Activated CD8-positive, alpha-beta T cell treated with anti-CD3 and anti-CD28 coated beads for 36 hours (primary cell): Measurements from ENCODE around the gene ADCY7. TPM values are rescaled to one million over a fixed set of nuclear protein-coding genes. Genes with fewer than 3 reads are reported as not detected.

Source experiments
- ATAC-seq: fragments of 200-7000 bp; cut with Tn5 transposase; one replicate; pipeline ENCODE4 v1.10.0; 2021; ENCODE audit warnings: mild to moderate bottlenecking, moderate library complexity
- CTCF ChIA-PET: fragments of 350-600 bp; sonication (Branson Sonifier 250); formaldehyde crosslinking; loops from one replicate; lab custom pipeline; 2021; ENCODE audit warnings: antibody characterized with exemption; lab: Charles Lee
- POLR2A ChIA-PET: fragments of 350-600 bp; sonication (Branson Sonifier 250); formaldehyde crosslinking; loops from one replicate; lab custom pipeline; 2021; ENCODE audit warnings: antibody characterized with exemption; lab: Charles Lee
- DNase-seq: peaks from one replicate; pipeline ENCODE4 v3.0.0-alpha.2; 2020
- H3K27ac Mint-ChIP-seq: one replicate; pipeline ENCODE4 v1.8.0; 2021; ENCODE audit warnings: mild to moderate bottlenecking, mixed read lengths
- H3K27me3 Mint-ChIP-seq: one replicate; pipeline ENCODE4 v1.8.0; 2021; ENCODE audit warnings: mixed read lengths
- H3K36me3 Mint-ChIP-seq: one replicate; pipeline ENCODE4 v1.8.0; 2021; ENCODE audit warnings: low read depth, mixed read lengths
- H3K4me1 Mint-ChIP-seq: one replicate; pipeline ENCODE4 v1.8.0; 2021; ENCODE audit warnings: low read depth, mixed read lengths
- H3K4me3 Mint-ChIP-seq: one replicate; pipeline ENCODE4 v1.8.0; 2021; ENCODE audit warnings: mild to moderate bottlenecking, moderate library complexity, mixed read lengths
- H3K9me3 Mint-ChIP-seq: one replicate; pipeline ENCODE4 v1.8.0; 2021; ENCODE audit warnings: mixed read lengths
- intact Hi-C: fragments of 100-400 bp; cut with micrococcal nuclease; formaldehyde crosslinking; loops from one replicate; pipeline ENCODE4 v1.10.0; 2022
- total RNA-seq, 2 experiments: library from RNA; stranded (reverse); gene quantifications; one replicate each; pipeline ENCODE4 v1.2.3, GENCODE V29; 2021
- TF ChIP-seq, protein P1 (sequence below): fragments of 200-600 bp; IDR thresholded peaks from one replicate; pipeline ENCODE4 v1.8.0; 2022; ENCODE audit warnings: antibody characterized with exemption, mild to moderate bottlenecking

Gene ADCY7
- total RNA-seq, 2 experiments from 2014 or later, result 89.9 to 92.1 TPM

DNA sequence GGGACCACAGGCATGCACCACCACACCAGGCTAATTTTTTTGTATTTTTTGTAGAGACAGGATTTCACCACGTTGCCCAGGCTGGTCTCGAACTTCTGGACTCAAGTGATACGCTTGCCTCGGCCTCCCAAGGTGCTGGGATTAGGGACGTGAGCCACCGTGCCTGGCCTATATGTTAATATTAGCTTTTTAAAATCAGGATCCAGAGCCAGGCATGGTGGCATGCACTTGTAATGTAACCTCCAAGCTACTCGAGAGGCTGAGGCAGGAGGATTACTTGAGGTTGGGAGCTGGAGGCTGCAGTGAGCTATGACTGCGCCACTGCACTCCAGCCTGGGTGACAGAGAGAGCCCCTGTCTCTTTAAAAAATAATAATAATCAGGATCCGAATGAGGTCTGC is 8.5 kb upstream of the ADCY7 start:
- intact Hi-C loops, result no loop called here
- ChIA-PET POLR2A (interaction anchor here (1.1 to 1.4 kb wide), 4 partner anchors 9 to 13 kb away, joined by 3 read pairs; no protein-coding TSS in a partner anchor), CTCF (interaction anchor here (0.9 to 1.9 kb wide), 3 partner anchors 46 to 98 kb away, joined by 4 to 6 read pairs (median 6); no protein-coding TSS in a partner anchor)
- TF ChIP-seq, protein P1, sequence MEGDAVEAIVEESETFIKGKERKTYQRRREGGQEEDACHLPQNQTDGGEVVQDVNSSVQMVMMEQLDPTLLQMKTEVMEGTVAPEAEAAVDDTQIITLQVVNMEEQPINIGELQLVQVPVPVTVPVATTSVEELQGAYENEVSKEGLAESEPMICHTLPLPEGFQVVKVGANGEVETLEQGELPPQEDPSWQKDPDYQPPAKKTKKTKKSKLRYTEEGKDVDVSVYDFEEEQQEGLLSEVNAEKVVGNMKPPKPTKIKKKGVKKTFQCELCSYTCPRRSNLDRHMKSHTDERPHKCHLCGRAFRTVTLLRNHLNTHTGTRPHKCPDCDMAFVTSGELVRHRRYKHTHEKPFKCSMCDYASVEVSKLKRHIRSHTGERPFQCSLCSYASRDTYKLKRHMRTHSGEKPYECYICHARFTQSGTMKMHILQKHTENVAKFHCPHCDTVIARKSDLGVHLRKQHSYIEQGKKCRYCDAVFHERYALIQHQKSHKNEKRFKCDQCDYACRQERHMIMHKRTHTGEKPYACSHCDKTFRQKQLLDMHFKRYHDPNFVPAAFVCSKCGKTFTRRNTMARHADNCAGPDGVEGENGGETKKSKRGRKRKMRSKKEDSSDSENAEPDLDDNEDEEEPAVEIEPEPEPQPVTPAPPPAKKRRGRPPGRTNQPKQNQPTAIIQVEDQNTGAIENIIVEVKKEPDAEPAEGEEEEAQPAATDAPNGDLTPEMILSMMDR, result no peak
- Mint-ChIP-seq H3K4me3 (no peak overlapping the region), H3K27me3 (no peaks in the 10 kb centered on the region), H3K9me3 (no peaks in the 10 kb centered on the region), H3K36me3 (no peaks in the 10 kb centered on the region), H3K4me1 (peaks cover 20% of the 10 kb centered on the region), H3K27ac (no peak overlapping the region)
- ATAC-seq, result no peak
- DNase-seq, result no peak

DNA sequence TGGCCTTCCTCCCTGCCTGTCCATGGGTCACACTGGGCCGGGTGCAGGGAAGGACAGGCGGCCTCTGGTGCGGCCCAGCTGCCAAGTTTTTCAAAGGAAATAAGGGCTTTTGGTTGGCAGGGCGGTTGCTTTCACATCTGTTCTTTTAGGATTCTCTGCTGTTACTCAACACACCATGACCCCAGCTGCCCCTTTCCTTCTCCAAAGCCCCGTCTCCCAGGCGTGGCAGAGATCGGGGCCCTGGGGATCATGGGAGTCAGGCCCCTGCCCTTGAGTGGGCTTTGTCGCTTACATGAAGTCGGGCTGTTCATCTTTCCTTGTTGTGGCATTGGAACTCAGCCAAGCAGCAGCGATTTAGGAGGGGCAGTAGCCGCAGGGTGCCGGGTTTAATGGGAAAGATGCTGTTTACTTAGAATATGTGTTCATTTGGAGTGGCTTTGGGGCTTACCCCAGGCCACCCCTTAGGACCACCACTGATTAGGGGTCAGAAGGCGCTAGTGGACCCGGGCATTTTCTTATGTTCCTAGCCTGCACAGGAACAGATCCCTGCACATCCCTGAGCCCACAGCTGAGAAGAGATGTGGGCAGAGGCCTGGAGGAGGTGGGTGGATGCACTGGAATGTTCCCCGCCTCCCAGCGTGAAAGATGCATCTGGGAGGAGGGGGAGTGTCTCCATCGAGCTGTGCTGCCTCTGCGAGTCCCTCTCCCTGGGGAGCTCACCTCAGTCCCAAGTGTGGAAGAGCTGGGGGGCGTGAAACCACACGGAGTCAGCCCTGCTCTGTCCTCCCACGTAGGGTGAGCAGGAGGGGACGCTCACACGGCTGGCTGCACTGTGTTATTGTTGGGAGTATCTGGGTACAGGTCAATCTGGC is 6.8 kb upstream of the ADCY7 start:
- no peaks in the 10 kb centered on the region for H3K36me3 Mint-ChIP-seq
- ChIA-PET CTCF (interaction anchor here (0.8 to 1.9 kb wide), 7 partner anchors 15 to 406 kb away, joined by 3 to 6 read pairs (median 3); partner anchors contain the start of gene CNEP1R1), POLR2A (interaction anchor here (1.1 to 16.4 kb wide), 3 partner anchors 8 to 22 kb away, joined by 3 to 215 read pairs (median 3); no protein-coding TSS in a partner anchor)
- H3K27ac Mint-ChIP-seq, result no peak overlapping the region
- intact Hi-C loops, result no loop called here
- DNase-seq (no peak), ATAC-seq (no peak)
- H3K9me3 Mint-ChIP-seq, result peaks cover 1% of the 10 kb centered on the region
- H3K4me1 Mint-ChIP-seq, result peaks cover 36% of the 10 kb centered on the region
- TF ChIP-seq, protein P1, result no peak
- no peaks in the 10 kb centered on the region for H3K27me3 Mint-ChIP-seq
- no peak overlapping the region for H3K4me3 Mint-ChIP-seq

DNA sequence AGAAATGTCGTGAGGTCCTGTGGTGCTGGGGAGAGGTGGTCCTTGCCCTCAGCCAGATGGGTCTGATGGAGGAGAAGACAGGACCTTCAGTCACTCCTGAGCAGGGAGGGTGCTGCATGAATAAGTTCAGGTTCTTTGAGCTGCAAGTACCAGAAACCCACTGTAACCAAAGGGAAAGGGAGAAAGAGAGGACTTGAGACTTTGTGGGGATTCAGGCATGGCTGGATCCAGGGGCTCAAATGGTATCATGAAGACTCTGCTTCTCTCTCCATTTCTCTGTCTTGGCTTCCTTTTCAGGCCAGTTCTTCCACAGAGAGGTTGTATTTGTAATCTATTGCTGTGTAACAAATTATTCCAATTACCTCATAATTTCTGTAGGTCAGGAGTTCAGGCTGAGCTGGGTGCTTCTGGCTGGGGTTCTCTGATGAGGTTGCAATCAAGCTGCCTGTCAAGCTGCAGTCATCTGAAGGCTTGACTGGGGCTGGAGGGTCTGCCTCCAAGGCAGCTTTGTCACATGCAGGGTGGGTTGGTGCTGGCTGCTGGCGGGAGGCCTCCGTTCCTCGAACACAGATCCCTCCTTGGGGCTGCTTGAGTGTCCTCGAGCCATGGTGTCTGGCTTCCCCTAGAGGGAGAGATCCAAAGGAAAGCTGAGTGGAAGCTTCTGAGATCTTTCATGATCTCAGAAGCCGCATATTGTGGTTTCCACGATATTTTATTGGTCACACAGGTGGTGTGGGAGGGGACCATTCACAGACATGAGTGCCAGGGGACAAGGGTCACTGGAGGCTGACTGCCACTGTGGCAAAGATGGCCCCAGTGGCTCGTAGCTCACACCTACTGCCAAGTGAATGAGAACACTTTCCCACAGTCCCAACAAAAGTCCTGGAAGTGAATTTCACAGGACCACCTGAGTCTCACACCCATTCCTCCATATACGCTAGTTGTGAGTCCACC is 5.9 kb upstream of the ADCY7 start:
- Mint-ChIP-seq H3K36me3 (no peaks in the 10 kb centered on the region), H3K27me3 (no peaks in the 10 kb centered on the region), H3K4me3 (no peak overlapping the region), H3K9me3 (peaks cover 2% of the 10 kb centered on the region), H3K27ac (no peak overlapping the region), H3K4me1 (peaks cover 44% of the 10 kb centered on the region)
- intact Hi-C loops, result no loop called here
- TF ChIP-seq, protein P1, result no peak
- ATAC-seq (no peak), DNase-seq (no peak)
- ChIA-PET POLR2A (interaction anchor here (0.6 to 16.4 kb wide), 3 partner anchors 15 to 76 kb away, joined by 3 to 215 read pairs (median 3); no protein-coding TSS in a partner anchor), CTCF (interaction anchor here (0.8 to 1.8 kb wide), 8 partner anchors 14 to 405 kb away, joined by 3 to 5 read pairs (median 3); partner anchors contain the start of gene CNEP1R1)

DNA sequence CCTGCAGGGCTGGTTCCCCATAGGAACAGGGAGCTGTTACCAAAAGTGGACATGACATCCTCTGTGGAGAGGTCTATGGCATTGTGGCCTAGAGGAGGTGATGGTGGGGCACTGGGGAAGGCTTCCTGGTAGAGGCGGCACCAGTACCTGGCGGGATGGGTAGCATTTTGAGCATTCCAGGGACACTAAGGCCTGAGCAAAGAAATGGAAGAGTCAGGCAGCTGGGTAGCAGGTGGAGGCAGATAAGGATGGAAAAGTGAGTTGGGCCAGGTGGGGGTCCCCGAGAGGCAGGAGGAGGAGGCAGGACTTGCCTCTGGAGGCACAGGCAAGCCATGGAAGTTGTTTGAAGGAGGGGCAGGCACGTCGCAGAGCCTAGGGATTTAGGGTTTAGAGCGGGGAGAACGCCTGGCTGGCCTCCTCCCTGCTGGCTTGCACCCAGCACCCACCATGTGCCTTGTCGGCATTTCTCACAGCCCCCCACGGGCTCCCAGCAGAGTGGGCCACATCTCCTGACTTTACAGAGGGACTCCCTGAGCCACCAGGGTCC is 5.1 kb upstream of the ADCY7 start:
- H3K36me3 Mint-ChIP-seq, result no peaks in the 10 kb centered on the region
- no peak for DNase-seq
- H3K4me3 Mint-ChIP-seq, result no peak overlapping the region
- CTCF ChIA-PET, result interaction anchor here (1.0 to 1.8 kb wide), 5 partner anchors 8 to 66 kb away, joined by 3 to 5 read pairs (median 3); no protein-coding TSS in a partner anchor
- no peak overlapping the region for H3K27ac Mint-ChIP-seq
- TF ChIP-seq, protein P1, result no peak
- ATAC-seq, result no peak
- H3K9me3 Mint-ChIP-seq, result peaks cover 2% of the 10 kb centered on the region
- no peaks in the 10 kb centered on the region for H3K27me3 Mint-ChIP-seq
- intact Hi-C loops, result no loop called here
- POLR2A ChIA-PET, result interaction anchor here (16.4 kb wide), 1 partner anchor 20 kb away, joined by 215 read pairs; no protein-coding TSS in a partner anchor
- peaks cover 51% of the 10 kb centered on the region for H3K4me1 Mint-ChIP-seq
